Stimulated activated CD4-positive, alpha-beta T cell treated with anti-CD3 and anti-CD28 coated beads, Interleukin-4, amount 100 ng/mL, for 1 hour (primary cell): Measurements from ENCODE around the gene ORC3.
"Not testable (repeated sequence)": the region's sequence is repeated elsewhere in the genome, so short reads cannot be mapped to it uniquely, and the experiment has no call there.

Experiments used
- DNase-seq: peaks from one replicate; pipeline ENCODE4 v3.0.0-alpha.2; 2020

The ORC3 gene

GRCh38 chr6:87606199-87606598 is 16.3 kb downstream of the ORC3 start:
- no peak for DNase-seq

GRCh38 chr6:87608802-87609201 is 18.9 kb downstream of the ORC3 start:
- DNase-seq: no peak

GRCh38 chr6:87613018-87613417 is 23.1 kb downstream of the ORC3 start:
- not testable (repeated sequence) for DNase-seq

- DNase-seq: no peak
Observed at GRCh38 chr6:87617405-87617804, 27.5 kb downstream of the ORC3 start.

GRCh38 chr6:87618531-87618930 is 28.6 kb downstream of the ORC3 start:
- DNase-seq: no peak

GRCh38 chr6:87623248-87623647 is 33.3 kb downstream of the ORC3 start:
- DNase-seq: no peak

GRCh38 chr6:87628424-87628823 is 38.5 kb downstream of the ORC3 start:
- DNase-seq: no peak

GRCh38 chr6:87628881-87629280 is 38.9 kb downstream of the ORC3 start:
- no peak for DNase-seq

- DNase-seq: no peak
Observed at GRCh38 chr6:87630746-87631145, 40.8 kb downstream of the ORC3 start.

- no peak for DNase-seq
Observed at GRCh38 chr6:87633851-87634250, 43.9 kb downstream of the ORC3 start.

GRCh38 chr6:87636315-87636714 is 46.4 kb downstream of the ORC3 start:
- no peak for DNase-seq

- no peak for DNase-seq
Observed at GRCh38 chr6:87637106-87637505, 47.2 kb downstream of the ORC3 start.

- no peak for DNase-seq
Observed at GRCh38 chr6:87639373-87639772, 49.4 kb downstream of the ORC3 start.

GRCh38 chr6:87641065-87641692 is 51.2 kb downstream of the ORC3 start:
- no peak for DNase-seq

- DNase-seq: no peak
Observed at GRCh38 chr6:87645080-87645479, 55.1 kb downstream of the ORC3 start.

GRCh38 chr6:87653074-87653962 is 63.4 kb downstream of the ORC3 start:
- no peak for DNase-seq

- no peak for DNase-seq
Observed at GRCh38 chr6:87654122-87654521, 64.2 kb downstream of the ORC3 start.

GRCh38 chr6:87654875-87655454 is 65.0 kb downstream of the ORC3 start:
- no peak for DNase-seq

- DNase-seq: no peak
Observed at GRCh38 chr6:87655824-87656223, 65.9 kb downstream of the ORC3 start.

- no peak for DNase-seq
Observed at GRCh38 chr6:87656857-87657256, 66.9 kb downstream of the ORC3 start.

- no peak for DNase-seq
Observed at GRCh38 chr6:87658516-87658915, 68.6 kb downstream of the ORC3 start.

- DNase-seq: no peak
Observed at GRCh38 chr6:87660226-87660911, 70.4 kb downstream of the ORC3 start.

- no peak for DNase-seq
Observed at GRCh38 chr6:87661016-87661415, 71.1 kb downstream of the ORC3 start.
